CD14-positive monocyte (primary cell): ENCODE data around the gene PPP2R5B. TPM values are rescaled to one million over a fixed set of nuclear protein-coding genes. Genes with fewer than 3 reads are reported as not detected.

ENCODE experiments used
- DNase-seq, 3 donors: peaks; one replicate each; pipeline ENCODE4 v3.0.0-alpha.2; 2011 to 2022
- H2AFZ ChIP-seq: 2 replicates; pipeline ENCODE4 v1.6.0; 2012; ENCODE audit warnings: mild to moderate bottlenecking, low read depth, low read length, inconsistent platforms; ENCODE audit not compliant: insufficient read depth, poor library complexity, severe bottlenecking
- H3K27ac ChIP-seq, 2 donors: 1 replicate in 1 of 2; 2 replicates in 1 of 2; pipeline ENCODE4 v1.5.1; 2012 to 2013; ENCODE audit warnings: low read length in 2 of 2, control low read depth in 1 of 2, inconsistent platforms in 1 of 2, low read depth in 1 of 2, mild to moderate bottlenecking in 1 of 2
- H3K27me3 ChIP-seq, 2 donors: one replicate each; pipeline versions ENCODE4 v1.6.0 to v1.6.1; 2011 to 2013; ENCODE audit warnings: low read length in 2 of 2; ENCODE audit not compliant: control insufficient read depth in 2 of 2, insufficient read depth in 2 of 2
- H3K36me3 ChIP-seq, 2 donors: replicated peaks in 1 of 2; 1 replicate in 1 of 2; 2 replicates in 1 of 2; pipeline versions ENCODE4 v1.5.1 to v1.6.1; 2012 to 2013; ENCODE audit warnings: low read length in 2 of 2, control low read depth in 1 of 2, inconsistent platforms in 1 of 2, mild to moderate bottlenecking in 1 of 2; ENCODE audit not compliant: insufficient read depth in 2 of 2, control insufficient read depth in 1 of 2
- H3K4me1 ChIP-seq, 2 donors: 1 replicate in 1 of 2; 2 replicates in 1 of 2; pipeline versions ENCODE4 v1.5.1 to v1.6.1; 2012 to 2013; ENCODE audit warnings: low read length in 2 of 2, control low read depth in 1 of 2, inconsistent platforms in 1 of 2, mild to moderate bottlenecking in 1 of 2, moderate library complexity in 1 of 2; ENCODE audit not compliant: insufficient read depth in 2 of 2, control insufficient read depth in 1 of 2
- H3K4me2 ChIP-seq: replicated peaks from 2 replicates; pipeline ENCODE3; 2012; ENCODE audit warnings: low read length, moderate library complexity, mild to moderate bottlenecking; ENCODE audit not compliant: poor library complexity, severe bottlenecking; ENCODE audit errors: extremely low read depth
- H3K4me3 ChIP-seq, 3 experiments: fragments of 200-600 bp in 1 of 3; sonication (generic) in 1 of 3; replicated peaks in 1 of 3; 1 replicate in 2 of 3; 2 replicates in 1 of 3; pipeline ENCODE4 v1.5.1; 2011 to 2013; ENCODE audit warnings: low read length in 3 of 3, mild to moderate bottlenecking in 3 of 3, control low read depth in 2 of 3, low read depth in 2 of 3, inconsistent platforms in 1 of 3, moderate library complexity in 1 of 3
- H3K79me2 ChIP-seq: 2 replicates; pipeline ENCODE4 v1.6.0; 2012; ENCODE audit warnings: mild to moderate bottlenecking, control low read depth, inconsistent platforms, low read length, moderate library complexity; ENCODE audit not compliant: insufficient read depth
- H3K9ac ChIP-seq: 2 replicates; pipeline ENCODE4 v1.6.0; 2017; ENCODE audit warnings: low read length, mild to moderate bottlenecking; ENCODE audit not compliant: insufficient read depth, poor library complexity, severe bottlenecking
- H3K9me3 ChIP-seq, 2 donors: replicated peaks in 1 of 2; 1 replicate in 1 of 2; 2 replicates in 1 of 2; pipeline versions ENCODE4 v1.5.1 to v1.6.1; 2012 to 2013; ENCODE audit warnings: low read length in 2 of 2, control low read depth in 1 of 2; ENCODE audit not compliant: control insufficient read depth in 1 of 2, insufficient read depth in 1 of 2
- H4K20me1 ChIP-seq: 2 replicates; pipeline ENCODE4 v1.6.0; 2012; ENCODE audit warnings: mild to moderate bottlenecking, low read length, control low read depth, moderate library complexity; ENCODE audit not compliant: insufficient read depth
- H3K27ac Mint-ChIP-seq, 7 donors: one replicate each; pipeline ENCODE4 v1.8.0; 2020; ENCODE audit warnings: mild to moderate bottlenecking in 7 of 7, mixed read lengths in 7 of 7, moderate library complexity in 6 of 7, inconsistent platforms in 2 of 7
- H3K27me3 Mint-ChIP-seq, 3 donors: one replicate each; pipeline ENCODE4 v1.8.0; 2021 to 2022; ENCODE audit warnings: low read depth in 3 of 3, mild to moderate bottlenecking in 3 of 3, mixed read lengths in 3 of 3, moderate library complexity in 3 of 3, inconsistent platforms in 1 of 3
- H3K36me3 Mint-ChIP-seq, 2 donors: one replicate each; pipeline ENCODE4 v1.8.0; 2020; ENCODE audit warnings: mixed read lengths in 2 of 2, inconsistent platforms in 1 of 2, mild to moderate bottlenecking in 1 of 2
- H3K4me1 Mint-ChIP-seq: one replicate; pipeline ENCODE4 v1.8.0; 2020; ENCODE audit warnings: mild to moderate bottlenecking, mixed read lengths
- H3K4me3 Mint-ChIP-seq, 2 donors: one replicate each; pipeline ENCODE4 v1.8.0; 2020; ENCODE audit warnings: mild to moderate bottlenecking in 2 of 2, mixed read lengths in 2 of 2, moderate library complexity in 1 of 2
- H3K9me3 Mint-ChIP-seq, 7 donors: one replicate each; pipeline ENCODE4 v1.8.0; 2020 to 2022; ENCODE audit warnings: mixed read lengths in 7 of 7, mild to moderate bottlenecking in 6 of 7, moderate library complexity in 6 of 7, inconsistent platforms in 2 of 7
- CTCF ChIP-seq: fragments of 200-600 bp; IDR thresholded peaks from one replicate; pipeline ENCODE4 v1.8.0; 2022; ENCODE audit warnings: antibody characterized with exemption, mild to moderate bottlenecking
- WGBS: methylation state at CpG from one replicate; pipeline ENCODE4 v1.1.5; 2013; ENCODE audit warnings: missing lambda C conversion rate; ENCODE audit not compliant: insufficient coverage; 5-methylcytosine and 5-hydroxymethylcytosine counted together
- intact Hi-C, 2 donors: fragments of 100-400 bp; cut with micrococcal nuclease; formaldehyde crosslinking; loops; one replicate each; pipeline versions ENCODE4 v1.15.0 to v1.15.1; 2023
- polyA plus RNA-seq, 3 donors: library from polyadenylated mRNA; depleted of rRNA in 1 of 3; unstranded in 2 of 3; stranded (reverse) in 1 of 3; fragments of 300-500 nt in 2 of 3; fragments of >200 nt in 1 of 3; fragmentation: Illumina TruSeq in 2 of 3; gene quantifications; 1 replicate in 2 of 3; 2 replicates in 1 of 3; pipeline ENCODE4 v1.2.3, GENCODE V29; 2012 to 2021

The PPP2R5B gene
- polyA plus RNA-seq, 3 donors, result 9.0 to 26.7 (median 9.4) TPM

- peaks cover 12 to 39% of the 10 kb centered on the region in 2 donors for H3K36me3 ChIP-seq
- H3K9ac ChIP-seq, result peak overlapping the region; percentile 83
- H4K20me1 ChIP-seq, result no peaks in the 10 kb centered on the region
- H3K79me2 ChIP-seq, result no peaks in the 10 kb centered on the region
- WGBS, result 96% methylated on average over 17 of the region's 24 CpGs
- H3K9me3 Mint-ChIP-seq, result no peaks in the 10 kb centered on the region
- H3K27me3 Mint-ChIP-seq, result peaks cover 1 to 5% (median 3%) of the 10 kb centered on the region in 3 donors
- peaks cover 16% of the 10 kb centered on the region for H3K4me1 Mint-ChIP-seq
- peak overlapping the region in 1 of 3 experiments; percentile 95 for H3K4me3 ChIP-seq
- peak overlapping the region; percentile 98 for H3K4me2 ChIP-seq
- H3K4me1 ChIP-seq, result peaks cover 14 to 27% of the 10 kb centered on the region in 2 donors
- no peaks in the 10 kb centered on the region for H3K27me3 ChIP-seq
- H2AFZ ChIP-seq, result no peak overlapping the region
- peaks cover 40 to 42% of the 10 kb centered on the region in 2 donors for H3K36me3 Mint-ChIP-seq
- H3K4me3 Mint-ChIP-seq, result peak overlapping the region; percentile 90 to 98
- intact Hi-C loops, result no loop called here
- no peak for DNase-seq
- no peaks in the 10 kb centered on the region for H3K9me3 ChIP-seq
- no peak for TF ChIP-seq CTCF
- H3K27ac ChIP-seq, result no peak overlapping the region
- peak overlapping the region in 1 of 7 donors; percentile 69 for H3K27ac Mint-ChIP-seq
These were observed 1.3 kb downstream of the PPP2R5B start for GRCh38 chr11:64925536-64926436.

- Histone ChIP-seq H4K20me1 (no peaks in the 10 kb centered on the region), H3K9me3 (no peaks in the 10 kb centered on the region), H3K79me2 (no peaks in the 10 kb centered on the region), H3K4me2 (no peak overlapping the region), H3K4me3 (no peak overlapping the region), H3K9ac (no peak overlapping the region), H3K36me3 (peaks cover 21 to 48% of the 10 kb centered on the region in 2 donors), H3K27ac (no peak overlapping the region), H2AFZ (no peak overlapping the region), H3K27me3 (no peaks in the 10 kb centered on the region), H3K4me1 (peaks cover 14 to 27% of the 10 kb centered on the region in 2 donors)
- Mint-ChIP-seq H3K36me3 (peaks cover 49 to 51% of the 10 kb centered on the region in 2 donors), H3K27ac (no peak overlapping the region), H3K9me3 (no peaks in the 10 kb centered on the region), H3K27me3 (peaks cover 1 to 5% (median 3%) of the 10 kb centered on the region in 3 donors), H3K4me3 (no peak overlapping the region), H3K4me1 (peaks cover 16% of the 10 kb centered on the region)
- no peak for DNase-seq
- no peak for TF ChIP-seq CTCF
- intact Hi-C loops, result no loop called here
- 62% methylated on average over 20 of the region's 22 CpGs for WGBS
These were observed 2.2 kb downstream of the PPP2R5B start for GRCh38 chr11:64926689-64927088.
